ENCODE results near the gene FAP. TPM values are rescaled to one million over a fixed set of nuclear protein-coding genes. Genes with fewer than 3 reads are reported as not detected.

The FAP gene
- polyA plus RNA-seq, 1 donor = 58.1 TPM

- no peak for DNase-seq (ENCODE audit: low read depth)
Observed at GRCh38 chr2:162242586-162243280, 512 bp downstream of the FAP start.

DNA sequence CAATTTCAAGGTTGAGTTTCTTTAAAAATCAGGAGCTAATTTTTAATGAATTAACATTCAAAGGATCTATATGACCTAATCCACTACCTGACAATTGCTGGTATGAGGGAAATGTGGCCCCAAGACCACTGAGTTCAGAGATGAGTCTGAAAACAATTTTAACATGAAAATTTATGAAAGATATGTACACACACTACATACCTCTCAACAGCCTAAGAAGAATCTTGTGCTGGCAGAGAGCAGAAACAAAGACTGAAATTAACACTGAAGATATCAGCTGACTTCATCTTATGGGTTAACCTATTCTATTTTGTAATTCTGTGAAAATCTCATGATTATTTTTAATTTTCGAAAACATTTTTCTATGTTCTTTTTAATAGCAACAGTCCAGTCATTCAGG lies 1.7 kb downstream of the FAP start:
- DNase-seq (ENCODE audit: low read depth) = no peak

DNA sequence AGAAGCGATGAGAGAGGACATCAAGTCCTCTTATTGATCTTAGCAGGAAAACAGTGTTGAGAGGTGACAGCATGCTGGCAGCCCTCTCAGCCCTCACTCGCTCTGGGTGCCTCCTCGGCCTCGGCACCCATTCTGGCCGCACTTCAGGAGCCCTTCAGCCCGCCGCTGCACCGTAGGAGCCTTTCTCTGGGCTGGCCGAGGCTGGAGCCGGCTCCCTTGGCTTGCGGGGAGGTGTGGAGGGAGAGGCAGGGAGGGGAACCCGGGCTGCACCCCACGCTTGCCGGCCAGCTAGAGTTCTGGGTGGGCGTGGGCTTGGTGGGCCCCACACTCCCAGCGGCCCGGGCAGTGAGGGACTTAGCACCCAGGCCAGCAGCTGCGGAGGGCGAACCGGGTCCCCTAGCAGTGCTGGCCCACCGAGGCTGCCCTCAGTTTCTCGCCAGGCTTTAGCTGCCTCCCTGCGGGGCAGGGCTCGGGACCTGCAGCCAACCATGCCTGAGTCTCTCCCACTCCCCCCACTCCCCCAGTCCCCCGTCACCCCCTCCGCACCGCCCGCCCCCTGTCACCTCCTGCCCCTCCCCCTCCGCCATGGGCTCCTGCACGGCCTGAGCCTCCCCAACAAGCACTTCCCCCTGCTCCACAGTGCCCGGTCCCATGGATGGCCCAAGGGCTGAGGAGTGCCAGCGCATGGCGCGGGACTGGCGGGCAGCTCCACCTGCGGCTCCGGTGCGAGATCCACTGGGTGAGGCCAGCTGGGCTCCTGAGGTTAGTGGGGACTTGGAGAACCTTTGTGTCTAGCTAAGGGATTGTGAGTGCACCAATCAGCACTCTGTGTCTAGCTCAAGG lies 8.4 kb downstream of the FAP start:
- DNase-seq (ENCODE audit: low read depth) = no peak

DNA sequence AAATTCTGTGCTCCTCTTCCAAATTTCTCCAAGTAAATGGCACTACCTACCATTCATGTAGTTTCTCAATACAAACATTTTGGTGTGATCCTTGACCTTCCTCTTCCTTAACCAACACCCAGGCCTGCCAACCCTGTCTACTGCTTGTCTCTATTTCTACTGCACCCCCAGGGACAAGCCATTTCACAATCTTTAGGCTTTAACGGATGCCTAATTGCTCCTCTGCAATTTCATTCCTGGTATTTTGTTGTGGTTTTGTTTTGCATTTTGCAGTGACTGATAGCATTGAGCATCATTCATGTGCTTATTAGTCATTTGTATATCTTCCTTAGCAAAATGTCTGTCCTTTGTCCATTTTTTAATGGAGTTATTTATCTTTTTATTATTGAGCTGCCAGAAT lies 10.0 kb downstream of the FAP start:
- DNase-seq (ENCODE audit: low read depth) = no peak

DNA sequence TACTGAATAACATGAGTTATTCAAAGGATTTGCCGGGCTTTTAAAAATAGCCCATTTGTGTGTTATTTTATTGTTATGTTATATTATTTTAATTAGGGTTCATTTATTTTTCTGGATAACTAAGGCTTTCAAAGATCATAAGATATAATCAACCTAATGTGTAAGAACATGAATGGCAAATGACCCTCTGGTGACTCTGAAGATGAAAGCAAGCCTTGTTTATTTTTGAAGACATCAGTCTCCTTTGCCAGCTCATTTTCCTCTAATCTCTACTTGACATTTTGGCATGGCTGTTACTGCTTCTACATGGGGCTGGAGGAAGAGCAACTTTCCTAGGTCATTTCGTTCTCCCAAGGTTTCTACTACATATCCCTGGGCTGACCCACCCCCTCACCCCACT lies 10.6 kb downstream of the FAP start:
- DNase-seq (ENCODE audit: low read depth) = no peak

GRCh38 chr2:162232027-162232426 lies 11.2 kb downstream of the FAP start:
- DNase-seq (ENCODE audit: low read depth) = no peak

DNA sequence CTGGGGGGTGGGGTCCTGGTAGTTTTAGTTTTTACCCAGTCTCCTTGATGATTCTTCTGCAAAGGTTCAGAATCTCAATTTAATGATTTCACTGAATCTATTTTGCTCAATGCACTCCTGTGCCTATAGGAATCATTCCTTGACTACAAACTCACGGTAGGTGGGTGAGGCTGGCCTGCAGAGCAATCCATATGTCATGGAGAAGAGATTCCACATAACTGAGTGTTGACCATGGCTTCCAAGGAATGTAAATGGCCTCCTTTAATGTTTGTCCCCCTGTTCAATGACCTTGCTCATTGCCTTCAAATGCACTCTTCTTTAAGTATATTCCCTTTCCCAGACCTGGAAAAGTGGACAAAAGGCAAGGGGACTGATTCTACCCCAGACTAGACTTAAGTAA lies 12.5 kb downstream of the FAP start:
- DNase-seq (ENCODE audit: low read depth) = no peak

GRCh38 chr2:162226836-162227235 lies 16.4 kb downstream of the FAP start:
- no peak for DNase-seq (ENCODE audit: low read depth)

DNA sequence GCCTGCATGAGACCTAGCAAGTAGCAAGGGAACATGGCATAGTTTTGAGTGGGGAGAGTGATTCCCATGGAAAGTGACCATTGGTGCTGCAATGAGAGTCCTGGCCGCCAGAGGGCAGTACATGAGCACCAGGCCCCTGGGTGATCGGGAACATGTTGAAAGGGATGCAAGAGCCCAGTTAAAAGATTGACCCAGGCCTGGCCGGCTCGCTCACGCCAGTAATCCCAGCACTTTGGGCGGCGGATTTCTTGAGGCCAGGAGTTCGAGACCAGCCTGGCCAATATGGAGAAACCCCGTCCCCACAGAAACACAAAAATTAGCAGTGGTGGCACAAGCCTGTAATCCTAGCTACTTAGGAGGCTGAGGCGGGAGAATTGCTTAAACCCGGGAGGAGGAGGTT lies 22.2 kb downstream of the FAP start:
- no peak for DNase-seq (ENCODE audit: low read depth)

- DNase-seq (ENCODE audit: low read depth) = peak; percentile 82
Observed at GRCh38 chr2:162220368-162220767, 22.9 kb downstream of the FAP start.

- DNase-seq (ENCODE audit: low read depth) = peak; percentile 72
Observed at GRCh38 chr2:162219426-162219825, 23.8 kb downstream of the FAP start.

DNA sequence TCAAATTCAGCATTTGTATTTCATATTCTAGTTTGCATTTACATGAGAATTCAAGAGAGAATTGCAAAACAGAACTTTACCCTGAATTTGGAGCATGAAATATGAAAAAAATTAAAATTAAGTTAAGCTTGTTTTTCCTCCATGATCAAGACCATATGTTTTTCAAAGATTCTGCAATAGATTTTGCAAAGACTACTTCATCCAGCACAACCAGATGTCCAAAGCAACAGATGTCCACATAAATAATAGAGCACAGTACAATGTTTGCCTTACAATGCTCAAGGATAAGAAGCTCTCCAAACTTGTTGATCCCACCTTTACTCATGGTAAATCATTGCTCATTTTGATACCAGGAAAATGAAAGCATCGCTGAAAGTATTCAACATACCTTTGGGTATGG lies 25.6 kb downstream of the FAP start:
- peak; percentile 66 for DNase-seq (ENCODE audit: low read depth)

GRCh38 chr2:162215162-162215561 lies 28.1 kb downstream of the FAP start:
- no peak for DNase-seq (ENCODE audit: low read depth)

- no peak for DNase-seq (ENCODE audit: low read depth)
Observed at GRCh38 chr2:162212366-162212765, 30.9 kb downstream of the FAP start.

GRCh38 chr2:162211732-162212131 lies 31.5 kb downstream of the FAP start:
- no peak for DNase-seq (ENCODE audit: low read depth)

DNA sequence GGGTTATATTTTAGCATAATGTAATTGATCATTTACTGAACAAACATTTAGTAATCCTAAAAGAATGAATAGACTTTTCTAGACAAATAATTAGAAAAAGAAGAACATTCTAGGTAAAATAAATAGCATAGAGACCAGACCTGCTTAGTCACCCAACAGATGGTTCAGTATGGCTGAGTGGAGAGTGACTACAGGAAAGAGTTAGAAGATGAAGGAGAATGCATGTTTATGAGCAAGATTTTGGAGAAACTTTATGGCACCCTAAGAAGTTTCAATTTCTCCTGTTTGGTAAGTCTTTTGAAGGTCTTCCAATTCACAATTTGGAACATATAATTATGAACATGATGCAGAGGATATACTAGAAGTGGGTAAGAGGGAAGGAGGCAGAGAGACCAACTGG lies 32.9 kb downstream of the FAP start:
- DNase-seq (ENCODE audit: low read depth) = no peak

DNA sequence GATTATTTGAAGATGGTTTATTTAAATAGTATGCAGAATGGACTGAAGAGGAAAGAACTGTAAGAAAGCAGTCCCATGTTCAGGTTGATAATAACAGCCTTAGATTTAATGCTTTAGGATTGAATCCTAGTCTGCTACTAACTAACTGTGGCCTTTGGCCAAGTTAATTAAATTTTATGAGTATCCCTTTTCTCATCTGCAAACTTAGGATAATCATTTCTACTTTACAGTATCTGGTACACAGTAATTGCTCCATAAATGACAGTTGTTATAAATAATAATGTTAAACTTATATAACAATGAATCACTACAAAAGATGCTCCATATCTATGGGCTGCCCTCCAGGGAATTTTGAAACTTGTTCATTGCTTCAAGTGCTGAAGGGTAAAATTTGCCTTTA lies 41.0 kb downstream of the FAP start:
- DNase-seq (ENCODE audit: low read depth) = no peak

DNA sequence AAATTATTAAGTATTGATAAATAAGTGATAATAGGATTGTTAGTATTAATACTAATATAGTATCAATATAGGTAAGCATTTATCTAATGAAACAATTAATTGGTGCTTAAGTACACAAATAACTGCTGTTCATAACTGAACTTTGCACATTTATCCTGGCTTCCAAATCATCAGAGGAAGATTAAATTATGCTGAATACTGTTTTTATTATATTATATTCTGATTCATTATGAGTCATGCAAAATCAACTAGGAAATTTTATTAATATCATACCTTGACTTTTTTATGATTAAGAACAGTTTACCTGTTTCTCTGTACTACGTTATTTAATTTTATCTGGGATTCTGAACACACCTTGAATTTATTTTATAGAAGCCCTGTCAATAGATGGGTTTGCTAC lies 42.6 kb downstream of the FAP start:
- no peak for DNase-seq (ENCODE audit: low read depth)

GRCh38 chr2:162199913-162200312 lies 43.3 kb downstream of the FAP start:
- no peak for DNase-seq (ENCODE audit: low read depth)

DNA sequence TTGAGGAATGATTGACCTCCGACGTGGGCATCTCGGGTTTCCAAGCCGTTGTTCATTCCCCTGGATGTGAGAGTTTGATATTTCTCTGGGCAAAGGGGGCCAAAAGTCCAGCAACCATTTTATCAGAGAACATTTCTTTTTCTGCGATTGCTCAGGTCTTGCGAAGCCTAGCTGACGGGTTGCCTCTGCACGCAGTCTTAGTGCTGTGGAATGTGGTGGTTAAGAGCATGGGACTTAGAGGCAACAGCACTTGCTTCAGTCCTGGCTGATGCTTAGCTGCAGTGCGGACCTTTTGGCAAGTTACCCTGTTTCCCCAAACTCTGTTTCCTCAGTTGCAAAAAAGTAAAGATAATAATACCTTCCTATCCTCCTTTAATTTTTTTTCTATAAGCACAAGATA lies 45.0 kb downstream of the FAP start:
- DNase-seq (ENCODE audit: low read depth) = no peak

- no peak for DNase-seq (ENCODE audit: low read depth)
Observed at GRCh38 chr2:162197069-162197825, 46.0 kb downstream of the FAP start.

DNA sequence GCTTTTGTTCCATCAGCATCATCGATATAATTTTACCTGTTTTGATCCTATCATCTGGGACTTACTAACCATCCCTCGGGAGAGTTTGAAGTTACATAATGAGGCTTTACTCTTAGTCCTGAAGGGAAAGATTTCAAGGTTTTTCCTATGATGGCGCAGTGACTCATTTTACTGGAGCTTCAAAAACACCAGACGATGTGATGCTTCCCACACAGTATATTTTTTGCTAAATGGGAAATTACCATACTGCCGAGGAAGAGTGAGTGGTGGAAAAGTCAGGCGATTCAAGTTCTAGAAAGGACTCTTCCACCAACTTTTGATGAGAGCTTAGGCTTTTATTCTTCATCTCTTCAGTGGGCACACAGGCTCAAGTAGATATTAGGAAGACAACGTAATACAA lies 46.6 kb downstream of the FAP start:
- DNase-seq (ENCODE audit: low read depth) = no peak

DNA sequence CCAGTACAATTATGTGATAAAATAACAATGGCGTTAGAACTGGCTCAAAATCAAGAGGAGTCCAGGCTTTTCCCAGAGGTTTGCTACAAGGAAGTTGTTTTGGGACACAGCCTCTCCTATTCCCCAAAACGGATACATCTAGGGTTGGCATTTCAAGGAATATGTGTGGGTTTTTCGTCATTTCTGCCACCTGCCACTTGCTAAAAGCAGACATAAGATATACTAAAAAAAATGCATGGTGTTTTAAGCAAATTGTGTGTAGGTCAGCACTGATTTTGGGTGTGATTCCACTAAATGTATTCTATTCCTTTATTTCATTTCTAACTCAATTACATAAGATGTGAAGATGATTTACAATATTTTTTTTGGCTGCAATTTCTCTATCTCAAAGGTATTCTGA lies 54.8 kb downstream of the FAP start:
- no peak for DNase-seq (ENCODE audit: low read depth)
